OCI-LY1 (cell line): ENCODE results near the gene COL8A1.

Experiments used
- H2AFZ ChIP-seq: fragments of 200-600 bp; sonication (generic), shearing (Covaris generic); 2 replicates; pipeline ENCODE4 v1.6.0; 2014; ENCODE audit warnings: antibody characterized with exemption, mild to moderate bottlenecking, low read length
- H3F3A ChIP-seq: fragments of 200-600 bp; sonication (generic), shearing (Covaris generic); 2 replicates; pipeline ENCODE4 v1.6.0; 2014; ENCODE audit warnings: mild to moderate bottlenecking, antibody characterized with exemption, low read length, moderate library complexity; ENCODE audit not compliant: insufficient read depth
- H3K27ac ChIP-seq: fragments of 200-600 bp; sonication (generic); 2 replicates; pipeline ENCODE4 v1.5.1; 2014; ENCODE audit warnings: low read length, mixed run types, mild to moderate bottlenecking, low read depth; ENCODE audit not compliant: poor library complexity, severe bottlenecking
- H3K27me3 ChIP-seq: fragments of 200-600 bp; sonication (generic); 2 replicates; pipeline ENCODE4 v1.6.0; 2014; ENCODE audit warnings: antibody characterized with exemption, mild to moderate bottlenecking, low read length, moderate library complexity; ENCODE audit not compliant: insufficient read depth
- H3K36me3 ChIP-seq: fragments of 200-600 bp; sonication (generic); 2 replicates; pipeline ENCODE4 v1.6.1; 2014; ENCODE audit warnings: mild to moderate bottlenecking, antibody characterized with exemption, low read length, moderate library complexity, mixed read lengths; ENCODE audit not compliant: insufficient read depth
- H3K4me1 ChIP-seq: fragments of 200-600 bp; sonication (generic); 2 replicates; pipeline ENCODE4 v1.5.1; 2014; ENCODE audit warnings: mild to moderate bottlenecking, low read length, moderate library complexity; ENCODE audit not compliant: insufficient read depth, severe bottlenecking
- H3K4me2 ChIP-seq: fragments of 200-600 bp; sonication (generic), shearing (Covaris generic); 2 replicates; pipeline ENCODE4 v1.6.1; 2014; ENCODE audit warnings: low read length
- H3K4me3 ChIP-seq: fragments of 200-600 bp; sonication (generic); 2 replicates; pipeline ENCODE4 v1.5.1; 2014; ENCODE audit warnings: low read length, low read depth, mild to moderate bottlenecking, mixed read lengths; ENCODE audit not compliant: poor library complexity, severe bottlenecking
- H3K79me2 ChIP-seq: fragments of 200-600 bp; shearing (Covaris generic); 2 replicates; pipeline ENCODE4 v1.6.1; 2016; ENCODE audit warnings: mixed run types, low read length, mixed read lengths; ENCODE audit not compliant: insufficient read depth
- H3K9ac ChIP-seq: fragments of 200-600 bp; sonication (generic), shearing (Covaris generic); 2 replicates; pipeline ENCODE4 v1.6.1; 2014; ENCODE audit warnings: mild to moderate bottlenecking, low read length, mixed read lengths
- H3K9me2 ChIP-seq: fragments of 200-600 bp; sonication (generic), shearing (Covaris generic); 2 replicates; pipeline ENCODE4 v1.6.1; 2014; ENCODE audit warnings: low read depth, mild to moderate bottlenecking, low read length, mixed read lengths
- H3K9me3 ChIP-seq: fragments of 200-600 bp; shearing (Covaris generic); 2 replicates; pipeline ENCODE4 v1.6.1; 2014; ENCODE audit warnings: low read length, mixed read lengths
- H4K20me1 ChIP-seq: fragments of 200-600 bp; sonication (generic), shearing (Covaris generic); 2 replicates; pipeline ENCODE4 v1.6.0; 2016; ENCODE audit warnings: mild to moderate bottlenecking, low read length; ENCODE audit not compliant: insufficient read depth
- EZH2 ChIP-seq: fragments of 200-600 bp; sonication (generic), shearing (Covaris generic); IDR thresholded peaks from 2 replicates; pipeline ENCODE4 v1.8.0; 2017; ENCODE audit warnings: borderline replicate concordance, mixed run types, mild to moderate bottlenecking, antibody characterized with exemption, low read length, moderate library complexity, mixed read lengths
- TF ChIP-seq, protein P1 (sequence below): fragments of 200-600 bp; sonication (generic), shearing (Covaris generic); IDR thresholded peaks from 2 replicates; pipeline ENCODE4 v1.5.1; 2017; ENCODE audit warnings: mild to moderate bottlenecking, antibody characterized with exemption, low read length, moderate library complexity, mixed read lengths

Gene COL8A1

DNA sequence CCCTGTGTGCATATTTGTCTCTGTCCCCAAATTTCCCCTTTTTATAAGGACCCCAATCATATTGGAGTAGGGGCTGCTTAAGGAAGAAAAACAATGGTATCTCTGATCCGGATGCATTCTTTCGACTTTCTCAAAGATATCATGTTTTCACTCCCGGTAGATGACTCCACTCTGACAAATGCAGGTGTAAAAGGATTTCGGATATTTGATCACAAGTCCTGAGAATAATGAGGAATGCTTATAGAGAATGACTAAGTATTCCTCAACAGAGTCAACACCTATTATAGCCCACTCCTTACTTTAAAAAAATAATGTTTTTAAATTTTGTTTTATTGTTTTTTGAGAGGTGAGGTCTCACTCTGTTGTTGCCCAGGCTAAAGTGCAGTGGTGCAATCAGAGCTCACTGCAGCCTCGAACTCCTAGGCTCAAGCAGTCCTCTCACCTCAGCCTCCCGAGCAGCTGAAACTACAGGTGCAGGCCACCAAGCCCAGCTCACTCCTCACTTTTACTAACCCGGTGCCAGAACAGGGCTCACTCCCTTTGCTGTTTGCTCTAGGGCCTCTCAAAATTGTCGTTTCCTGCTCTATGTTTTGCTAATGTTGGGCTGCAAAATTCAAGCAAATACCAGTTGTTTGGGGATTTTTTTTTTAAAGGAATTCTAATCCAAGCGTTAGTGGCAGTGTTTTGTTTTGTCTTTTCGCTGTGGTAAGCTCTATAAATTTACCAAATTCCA is 24.6 kb downstream of the COL8A1 start:
- no peaks in the 10 kb centered on the region for H3K9me2 ChIP-seq
- H3K4me2 ChIP-seq = no peak overlapping the region
- H3K9me3 ChIP-seq = no peaks in the 10 kb centered on the region
- no peaks in the 10 kb centered on the region for H3K27me3 ChIP-seq
- H3K27ac ChIP-seq = no peak overlapping the region
- no peaks in the 10 kb centered on the region for H3F3A ChIP-seq
- no peaks in the 10 kb centered on the region for H3K4me1 ChIP-seq
- H3K79me2 ChIP-seq = no peaks in the 10 kb centered on the region
- H2AFZ ChIP-seq = no peak overlapping the region
- H3K9ac ChIP-seq = no peak overlapping the region
- TF ChIP-seq, protein P1, sequence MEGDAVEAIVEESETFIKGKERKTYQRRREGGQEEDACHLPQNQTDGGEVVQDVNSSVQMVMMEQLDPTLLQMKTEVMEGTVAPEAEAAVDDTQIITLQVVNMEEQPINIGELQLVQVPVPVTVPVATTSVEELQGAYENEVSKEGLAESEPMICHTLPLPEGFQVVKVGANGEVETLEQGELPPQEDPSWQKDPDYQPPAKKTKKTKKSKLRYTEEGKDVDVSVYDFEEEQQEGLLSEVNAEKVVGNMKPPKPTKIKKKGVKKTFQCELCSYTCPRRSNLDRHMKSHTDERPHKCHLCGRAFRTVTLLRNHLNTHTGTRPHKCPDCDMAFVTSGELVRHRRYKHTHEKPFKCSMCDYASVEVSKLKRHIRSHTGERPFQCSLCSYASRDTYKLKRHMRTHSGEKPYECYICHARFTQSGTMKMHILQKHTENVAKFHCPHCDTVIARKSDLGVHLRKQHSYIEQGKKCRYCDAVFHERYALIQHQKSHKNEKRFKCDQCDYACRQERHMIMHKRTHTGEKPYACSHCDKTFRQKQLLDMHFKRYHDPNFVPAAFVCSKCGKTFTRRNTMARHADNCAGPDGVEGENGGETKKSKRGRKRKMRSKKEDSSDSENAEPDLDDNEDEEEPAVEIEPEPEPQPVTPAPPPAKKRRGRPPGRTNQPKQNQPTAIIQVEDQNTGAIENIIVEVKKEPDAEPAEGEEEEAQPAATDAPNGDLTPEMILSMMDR = no peak
- H3K4me3 ChIP-seq = no peak overlapping the region
- no peaks in the 10 kb centered on the region for H3K36me3 ChIP-seq
- H4K20me1 ChIP-seq = no peaks in the 10 kb centered on the region

DNA sequence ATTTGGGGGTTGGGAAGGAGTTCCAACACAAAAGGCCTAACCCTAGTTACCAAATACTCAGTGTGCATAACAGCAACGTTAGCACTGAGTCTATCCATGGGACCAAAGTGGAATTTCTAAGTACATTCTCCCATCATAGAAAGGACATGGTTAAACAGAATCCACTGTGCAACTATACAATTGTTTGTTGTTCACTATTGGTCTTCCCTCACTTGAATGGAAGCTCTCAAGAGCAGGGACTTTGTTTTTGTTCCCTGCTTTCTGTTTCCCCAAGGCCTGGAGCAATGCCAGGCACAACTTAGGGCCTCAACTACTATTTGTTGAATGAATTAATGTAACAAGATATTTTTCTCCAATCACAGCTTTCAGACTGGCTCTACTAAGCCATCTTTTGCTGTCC is 25.6 kb downstream of the COL8A1 start:
- Histone ChIP-seq H3K4me1 (no peaks in the 10 kb centered on the region), H4K20me1 (no peaks in the 10 kb centered on the region), H3K27me3 (no peaks in the 10 kb centered on the region), H3K9me3 (no peaks in the 10 kb centered on the region), H3K79me2 (no peaks in the 10 kb centered on the region), H2AFZ (no peak overlapping the region), H3K9me2 (no peaks in the 10 kb centered on the region), H3K27ac (no peak overlapping the region), H3K36me3 (no peaks in the 10 kb centered on the region), H3K4me3 (no peak overlapping the region), H3F3A (no peaks in the 10 kb centered on the region), H3K4me2 (no peak overlapping the region), H3K9ac (no peak overlapping the region)
- TF ChIP-seq, protein P1 = no peak
- TF ChIP-seq EZH2 = no peak

DNA sequence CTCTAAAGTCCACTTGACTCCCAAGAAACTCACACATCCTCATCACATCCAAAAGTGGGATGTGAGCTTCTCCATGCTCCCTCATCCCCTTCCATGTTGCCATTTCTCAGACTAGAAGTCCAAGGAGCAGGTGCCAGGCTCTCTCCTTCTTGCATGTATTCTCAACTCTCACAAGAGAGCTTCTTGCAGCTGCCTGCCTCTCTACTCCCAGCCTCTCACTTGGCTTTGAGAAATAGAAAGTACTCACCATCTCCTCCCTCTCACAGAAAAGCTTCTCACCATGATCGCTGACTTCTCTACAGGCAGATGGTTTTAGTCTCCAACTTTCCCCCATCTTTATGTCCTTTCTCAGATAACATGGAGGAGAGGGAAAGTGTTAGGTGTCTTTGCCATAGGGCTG is 26.6 kb downstream of the COL8A1 start:
- no peaks in the 10 kb centered on the region for H4K20me1 ChIP-seq
- no peaks in the 10 kb centered on the region for H3K4me1 ChIP-seq

More for the DNA sequence above, 26.6 kb downstream of the COL8A1 start:
- no peaks in the 10 kb centered on the region for H3K79me2 ChIP-seq
- H3K4me3 ChIP-seq = no peak overlapping the region
- H3K9ac ChIP-seq = no peak overlapping the region
- H3K4me2 ChIP-seq = no peak overlapping the region
- H3K9me3 ChIP-seq = no peaks in the 10 kb centered on the region
- H3K27ac ChIP-seq = no peak overlapping the region
- H3K27me3 ChIP-seq = no peaks in the 10 kb centered on the region
- H3K9me2 ChIP-seq = no peaks in the 10 kb centered on the region
- H2AFZ ChIP-seq = no peak overlapping the region
- H3F3A ChIP-seq = no peaks in the 10 kb centered on the region
- TF ChIP-seq EZH2 = no peak
- TF ChIP-seq, protein P1 = no peak
- H3K36me3 ChIP-seq = no peaks in the 10 kb centered on the region
